ENCODE data around the gene KAT6B. TPM values are rescaled to one million over a fixed set of nuclear protein-coding genes. Genes with fewer than 3 reads are reported as not detected.
A peak's percentile ranks its signal among the peaks of the same experiment; 100 is the strongest.

Gene KAT6B
- total RNA-seq, 4 donors from 2014 or later = 29.1 to 159 (median 61.2) TPM

DNA sequence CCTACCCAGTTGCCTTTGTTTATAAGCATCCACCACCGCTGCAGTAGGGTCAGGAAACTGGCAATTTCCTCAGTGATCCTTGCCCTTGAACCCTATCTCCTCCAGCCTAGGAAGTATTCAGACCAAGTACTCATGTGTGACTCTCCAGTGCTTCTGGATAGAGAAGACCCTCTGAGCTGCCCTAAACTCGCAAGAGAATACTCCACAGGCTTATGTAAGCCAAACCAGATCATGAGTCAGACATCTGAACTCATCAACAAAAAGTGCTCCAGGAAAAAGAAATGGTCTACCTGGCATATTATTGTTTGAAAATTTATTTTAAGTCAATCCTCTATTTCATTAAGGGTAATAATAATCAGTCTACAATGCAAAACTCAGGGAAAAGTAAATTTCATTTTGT lies 101.3 kb downstream of the KAT6B start:
- Histone ChIP-seq H3K27ac (peak overlapping the region; percentile 70 to 74), H3K27me3 (no peaks in the 10 kb centered on the region), H3K36me3 (no peaks in the 10 kb centered on the region), H3K9me3 (no peaks in the 10 kb centered on the region), H3K4me1 (peaks cover 4 to 17% of the 10 kb centered on the region in 2 donors), H3K4me3 (no peak overlapping the region)
- no peak for TF ChIP-seq POLR2A (IDR thresholded peaks at IDR 0.05)
- TF ChIP-seq, protein P1, sequence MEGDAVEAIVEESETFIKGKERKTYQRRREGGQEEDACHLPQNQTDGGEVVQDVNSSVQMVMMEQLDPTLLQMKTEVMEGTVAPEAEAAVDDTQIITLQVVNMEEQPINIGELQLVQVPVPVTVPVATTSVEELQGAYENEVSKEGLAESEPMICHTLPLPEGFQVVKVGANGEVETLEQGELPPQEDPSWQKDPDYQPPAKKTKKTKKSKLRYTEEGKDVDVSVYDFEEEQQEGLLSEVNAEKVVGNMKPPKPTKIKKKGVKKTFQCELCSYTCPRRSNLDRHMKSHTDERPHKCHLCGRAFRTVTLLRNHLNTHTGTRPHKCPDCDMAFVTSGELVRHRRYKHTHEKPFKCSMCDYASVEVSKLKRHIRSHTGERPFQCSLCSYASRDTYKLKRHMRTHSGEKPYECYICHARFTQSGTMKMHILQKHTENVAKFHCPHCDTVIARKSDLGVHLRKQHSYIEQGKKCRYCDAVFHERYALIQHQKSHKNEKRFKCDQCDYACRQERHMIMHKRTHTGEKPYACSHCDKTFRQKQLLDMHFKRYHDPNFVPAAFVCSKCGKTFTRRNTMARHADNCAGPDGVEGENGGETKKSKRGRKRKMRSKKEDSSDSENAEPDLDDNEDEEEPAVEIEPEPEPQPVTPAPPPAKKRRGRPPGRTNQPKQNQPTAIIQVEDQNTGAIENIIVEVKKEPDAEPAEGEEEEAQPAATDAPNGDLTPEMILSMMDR (IDR thresholded peaks at IDR 0.05) = no peak
- no peak for DNase-seq
- intact Hi-C loops (cut with DNase I; ENCODE audit: low total_unique reads) = no loop called here

DNA sequence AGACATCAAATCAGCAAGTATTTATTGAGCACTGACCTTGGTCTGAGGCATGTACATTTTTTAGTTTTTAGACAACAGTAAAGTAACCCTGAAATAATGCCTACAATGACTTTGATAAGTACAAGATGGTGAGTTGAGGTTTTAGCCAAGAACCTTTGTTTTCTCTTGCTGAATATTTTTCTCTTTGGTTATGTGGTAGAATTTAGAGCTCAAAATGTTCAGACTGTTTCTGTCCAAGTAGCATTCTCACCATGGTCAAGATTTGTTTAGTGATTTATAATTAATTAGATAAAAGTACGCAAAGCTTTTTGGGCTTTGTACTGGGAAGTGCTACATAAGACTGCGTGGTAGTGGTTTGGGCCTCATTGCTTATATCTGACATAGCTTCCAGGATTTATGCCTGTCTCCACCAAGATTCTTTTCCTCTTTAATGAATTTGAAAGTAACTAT lies 102.4 kb downstream of the KAT6B start:
- H3K36me3 ChIP-seq = no peaks in the 10 kb centered on the region
- no peak for TF ChIP-seq POLR2A (IDR thresholded peaks at IDR 0.05)
- TF ChIP-seq, protein P1 (IDR thresholded peaks at IDR 0.05) = no peak
- no peaks in the 10 kb centered on the region for H3K9me3 ChIP-seq
- no peak overlapping the region for H3K4me3 ChIP-seq
- DNase-seq = no peak
- H3K27ac ChIP-seq = peak overlapping the region; percentile 70 to 74
- intact Hi-C loops (cut with DNase I; ENCODE audit: low total_unique reads) = no loop called here
- H3K27me3 ChIP-seq = no peaks in the 10 kb centered on the region
- H3K4me1 ChIP-seq = peaks cover under 1 to 17% of the 10 kb centered on the region in 2 donors

DNA sequence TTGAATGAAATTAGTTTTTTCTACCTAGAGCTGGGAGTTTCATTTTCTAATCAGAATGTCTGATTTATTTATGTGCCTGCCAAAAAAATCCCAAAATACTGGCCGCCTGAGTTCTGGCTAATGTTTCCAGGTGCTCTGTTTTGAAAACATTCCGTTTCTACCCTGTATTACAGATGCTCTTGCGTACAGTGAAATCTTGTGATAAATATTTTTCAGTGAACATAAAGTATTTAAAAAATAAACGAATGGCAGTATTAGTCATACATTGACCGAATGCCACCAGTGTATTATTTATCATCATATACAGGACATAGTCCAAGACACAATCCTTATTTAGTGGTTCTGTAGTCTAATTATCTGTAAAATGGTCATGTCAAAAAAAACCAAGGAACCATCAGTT lies 102.8 kb downstream of the KAT6B start:
- intact Hi-C loops (cut with DNase I; ENCODE audit: low total_unique reads) = no loop called here

DNA sequence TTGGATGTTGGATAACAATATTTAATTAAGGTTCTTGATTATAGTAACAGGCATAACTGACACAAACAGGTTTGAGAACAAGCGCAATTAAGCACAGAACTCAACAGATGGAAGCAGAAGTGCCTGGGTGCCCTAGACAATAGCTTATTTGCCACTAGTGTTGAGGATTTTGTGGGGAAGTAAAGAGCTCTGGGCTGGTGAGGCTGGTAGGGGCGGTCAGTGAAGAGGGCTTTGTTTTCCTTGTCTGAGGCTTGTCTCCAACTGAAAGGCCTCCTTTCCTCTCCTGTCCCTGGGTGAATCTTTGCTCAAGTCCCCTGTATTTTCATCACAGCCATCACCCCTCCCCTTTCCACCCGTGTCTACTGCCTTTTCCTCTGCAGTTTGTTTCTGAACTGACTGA lies 104.6 kb downstream of the KAT6B start:
- intact Hi-C loops (cut with DNase I; ENCODE audit: low total_unique reads) = no loop called here
- Histone ChIP-seq H3K4me3 (no peak overlapping the region), H3K9me3 (no peaks in the 10 kb centered on the region), H3K27me3 (no peaks in the 10 kb centered on the region), H3K27ac (peak overlapping the region; percentile 53 to 55), H3K4me1 (peaks cover 5 to 17% of the 10 kb centered on the region in 2 donors), H3K36me3 (no peaks in the 10 kb centered on the region)
- TF ChIP-seq, protein P1 (IDR thresholded peaks at IDR 0.05) = no peak
- TF ChIP-seq POLR2A (IDR thresholded peaks at IDR 0.05) = no peak
- no peak for DNase-seq

More for the DNA sequence above, 102.8 kb downstream of the KAT6B start:
- Histone ChIP-seq H3K4me1 (peaks cover 0 to 17% of the 10 kb centered on the region in 2 donors), H3K27ac (peak overlapping the region; percentile 70 to 74), H3K36me3 (no peaks in the 10 kb centered on the region), H3K9me3 (no peaks in the 10 kb centered on the region), H3K4me3 (no peak overlapping the region), H3K27me3 (no peaks in the 10 kb centered on the region)
- TF ChIP-seq POLR2A (IDR thresholded peaks at IDR 0.05) = no peak
- TF ChIP-seq, protein P1 (IDR thresholded peaks at IDR 0.05) = no peak
- DNase-seq = no peak

DNA sequence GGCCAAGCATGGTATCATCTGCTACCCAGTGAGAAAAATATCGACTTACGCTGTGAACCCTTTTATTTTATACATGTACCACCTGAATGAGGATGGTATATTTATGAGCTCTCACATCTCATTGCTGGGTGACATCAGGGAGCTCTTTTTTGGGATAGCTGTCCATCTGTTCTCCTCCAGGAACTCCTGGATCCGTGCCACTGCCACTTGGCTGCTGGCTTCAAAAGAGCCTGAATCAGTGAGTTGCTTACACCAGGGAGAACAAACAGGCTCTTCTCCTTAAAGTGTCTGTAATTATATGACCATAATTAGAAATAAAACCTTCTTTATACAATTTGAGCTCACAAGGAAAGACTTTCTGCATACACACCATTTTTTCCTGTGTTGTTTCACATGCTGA lies 106.2 kb downstream of the KAT6B start:
- Histone ChIP-seq H3K4me3 (no peak overlapping the region), H3K4me1 (peaks cover 5 to 7% of the 10 kb centered on the region in 2 donors), H3K27me3 (no peaks in the 10 kb centered on the region), H3K9me3 (no peaks in the 10 kb centered on the region), H3K36me3 (no peaks in the 10 kb centered on the region), H3K27ac (peak overlapping the region; percentile 41 to 42)
- peak; percentile 38 to 50 for DNase-seq
- intact Hi-C loops (cut with DNase I; ENCODE audit: low total_unique reads) = no loop called here
- no peak for TF ChIP-seq POLR2A (IDR thresholded peaks at IDR 0.05)
- TF ChIP-seq, protein P1 (IDR thresholded peaks at IDR 0.05) = no peak

Data from uterus (tissue), 4 donors.